HEK293T (cell line): ENCODE data around the gene CEP192.

Experiments
- CTCF ChIA-PET: fragments of 350-600 bp; formaldehyde crosslinking; extraction: SDS; loops from one replicate; lab custom pipeline; 2021; ENCODE audit warnings: antibody characterized with exemption, inconsistent platforms; lab: Yijun Ruan, JAX
- POLR2A ChIA-PET: fragments of 350-600 bp; formaldehyde crosslinking; extraction: SDS; loops from one replicate; lab custom pipeline; 2020; ENCODE audit warnings: antibody characterized with exemption, inconsistent platforms; lab: Yijun Ruan, JAX
- DNase-seq: peaks from one replicate; pipeline ENCODE4 v3.0.0; 2012; ENCODE audit warnings: mixed read lengths; ENCODE audit errors: extremely low spot score
- ARNT ChIP-seq: fragments of 450-650 bp; IDR thresholded peaks from 2 replicates; pipeline ENCODE4 v1.6.1; 2017; ENCODE audit warnings: mild to moderate bottlenecking
- BHLHE40 ChIP-seq: fragments of 450-650 bp; IDR thresholded peaks from 2 replicates; pipeline ENCODE4 v1.6.1; 2016; ENCODE audit warnings: mild to moderate bottlenecking, moderate library complexity, borderline replicate concordance
- CTBP1 ChIP-seq: fragments of 450-650 bp; IDR thresholded peaks from 2 replicates; pipeline ENCODE4 v1.6.1; 2016; ENCODE audit warnings: borderline replicate concordance
- ELF4 ChIP-seq: fragments of 450-650 bp; IDR thresholded peaks from 2 replicates; pipeline ENCODE4 v1.6.1; 2017; ENCODE audit warnings: antibody characterized with exemption
- FOXA1 ChIP-seq: fragments of 450-650 bp; IDR thresholded peaks from 2 replicates; pipeline ENCODE4 v1.6.1; 2016; ENCODE audit warnings: mild to moderate bottlenecking
- FOXK2 ChIP-seq: fragments of 450-650 bp; IDR thresholded peaks from 2 replicates; pipeline ENCODE4 v1.6.1; 2016; ENCODE audit warnings: mild to moderate bottlenecking
- FOXM1 ChIP-seq: fragments of 450-650 bp; IDR thresholded peaks from 2 replicates; pipeline ENCODE4 v1.6.1; 2017; ENCODE audit warnings: mild to moderate bottlenecking, borderline replicate concordance
- HDGF ChIP-seq: fragments of 450-650 bp; IDR thresholded peaks from 2 replicates; pipeline ENCODE4 v1.6.1; 2017; ENCODE audit warnings: antibody characterized with exemption, borderline replicate concordance
- L3MBTL2 ChIP-seq: fragments of 450-650 bp; conservative IDR thresholded peaks from 2 replicates; pipeline ENCODE4 v1.6.1; 2016; ENCODE audit warnings: mild to moderate bottlenecking
- LEF1 ChIP-seq: fragments of 450-650 bp; IDR thresholded peaks from 2 replicates; pipeline ENCODE4 v1.6.1; 2017; ENCODE audit warnings: mild to moderate bottlenecking, borderline replicate concordance
- NFRKB ChIP-seq: fragments of 450-650 bp; IDR thresholded peaks from 2 replicates; pipeline ENCODE4 v1.6.1; 2016; ENCODE audit warnings: mild to moderate bottlenecking, moderate library complexity
- PKNOX1 ChIP-seq: fragments of 450-650 bp; IDR thresholded peaks from 2 replicates; pipeline ENCODE4 v1.6.1; 2016
- SP1 ChIP-seq: fragments of 450-650 bp; IDR thresholded peaks from 2 replicates; pipeline ENCODE4 v1.6.1; 2017
- SUZ12 ChIP-seq: fragments of 450-650 bp; IDR thresholded peaks from 2 replicates; pipeline ENCODE4 v1.6.1; 2016; ENCODE audit warnings: mild to moderate bottlenecking
- TARDBP ChIP-seq: fragments of 450-650 bp; IDR thresholded peaks from 2 replicates; pipeline ENCODE4 v1.6.1; 2016
- ZNF384 ChIP-seq: fragments of 450-650 bp; IDR thresholded peaks from 2 replicates; pipeline ENCODE4 v1.6.1; 2016

The CEP192 gene

GRCh38 chr18:13100942-13101658, 109.9 kb downstream of the CEP192 start:
- DNase-seq = no peak
- TF ChIP-seq CTBP1 = no peak
- no peak for TF ChIP-seq L3MBTL2
- TF ChIP-seq ARNT = no peak
- no peak for TF ChIP-seq LEF1
- no peak for TF ChIP-seq FOXK2
- no peak for TF ChIP-seq SUZ12
- TF ChIP-seq ZNF384 = no peak
- TF ChIP-seq PKNOX1 = no peak
- TF ChIP-seq ELF4 = no peak
- TF ChIP-seq NFRKB = no peak
- TF ChIP-seq TARDBP = no peak
- ChIA-PET CTCF (no interaction called here), POLR2A (no interaction called here)

GRCh38 chr18:13101659-13102197, 110.6 kb downstream of the CEP192 start:
- DNase-seq = no peak
- ChIA-PET CTCF (no interaction called here), POLR2A (no interaction called here)
- no peak for TF ChIP-seq SP1
- no peak for TF ChIP-seq ZNF384
- no peak for TF ChIP-seq HDGF

- DNase-seq = peak; percentile 9
- ChIA-PET POLR2A (no interaction called here), CTCF (no interaction called here)
- no peak for TF ChIP-seq HDGF
- TF ChIP-seq ELF4 = no peak
- TF ChIP-seq SP1 = no peak
Measured at GRCh38 chr18:13103366-13103765, 112.2 kb downstream of the CEP192 start.

- ChIA-PET CTCF (no interaction called here), POLR2A (no interaction called here)
- DNase-seq = no peak
- TF ChIP-seq ARNT = no peak
- no peak for TF ChIP-seq TARDBP
- no peak for TF ChIP-seq FOXM1
- TF ChIP-seq BHLHE40 = no peak
- no peak for TF ChIP-seq HDGF
- TF ChIP-seq PKNOX1 = no peak
- no peak for TF ChIP-seq ELF4
- no peak for TF ChIP-seq NFRKB
- no peak for TF ChIP-seq LEF1
- TF ChIP-seq CTBP1 = no peak
- TF ChIP-seq SUZ12 = no peak
- TF ChIP-seq SP1 = no peak
Measured at GRCh38 chr18:13105059-13105458, 113.9 kb downstream of the CEP192 start.

GRCh38 chr18:13107074-13107473, 115.9 kb downstream of the CEP192 start:
- ChIA-PET POLR2A (no interaction called here), CTCF (no interaction called here)
- no peak for DNase-seq
- no peak for TF ChIP-seq TARDBP
- no peak for TF ChIP-seq ZNF384

- TF ChIP-seq PKNOX1 (no peak), ARNT (no peak), FOXK2 (no peak), L3MBTL2 (no peak), TARDBP (no peak), CTBP1 (no peak), FOXM1 (no peak), ELF4 (no peak), LEF1 (no peak), ZNF384 (no peak), SUZ12 (no peak), SP1 (no peak), NFRKB (no peak)
- DNase-seq = no peak
- POLR2A ChIA-PET = no interaction called here
- CTCF ChIA-PET = no interaction called here
Measured at GRCh38 chr18:13108330-13108729, 117.2 kb downstream of the CEP192 start.

GRCh38 chr18:13110559-13110958, 119.4 kb downstream of the CEP192 start:
- POLR2A ChIA-PET = no interaction called here
- TF ChIP-seq LEF1 = no peak
- no peak for TF ChIP-seq TARDBP
- TF ChIP-seq ZNF384 = no peak
- TF ChIP-seq BHLHE40 = no peak
- no peak for TF ChIP-seq SP1
- no peak for TF ChIP-seq NFRKB
- TF ChIP-seq CTBP1 = no peak
- TF ChIP-seq SUZ12 = no peak
- TF ChIP-seq ARNT = no peak
- TF ChIP-seq HDGF = no peak
- TF ChIP-seq L3MBTL2 = no peak
- no peak for TF ChIP-seq FOXM1
- no peak for TF ChIP-seq FOXA1
- no peak for TF ChIP-seq ELF4
- TF ChIP-seq FOXK2 = no peak
- TF ChIP-seq PKNOX1 = no peak
- CTCF ChIA-PET = no interaction called here
- DNase-seq = no peak
